Neuron (in vitro differentiated cells): ENCODE measurements around the gene RNF223.
"Not testable (repeated sequence)": the region's sequence is repeated elsewhere in the genome, so short reads cannot be mapped to it uniquely, and the experiment has no call there.

Experiments
- H2AFZ ChIP-seq: one replicate; pipeline ENCODE4 v1.6.1; 2013; ENCODE audit warnings: low read depth, mild to moderate bottlenecking, inconsistent platforms, low read length, moderate library complexity
- H3K27me3 ChIP-seq: one replicate; pipeline ENCODE4 v1.6.1; 2013; ENCODE audit warnings: low read length; ENCODE audit not compliant: insufficient read depth
- H3K36me3 ChIP-seq: one replicate; pipeline ENCODE4 v1.6.1; 2013; ENCODE audit warnings: low read length; ENCODE audit not compliant: insufficient read depth
- H3K4me1 ChIP-seq: one replicate; pipeline ENCODE4 v1.6.1; 2013; ENCODE audit warnings: low read length; ENCODE audit not compliant: insufficient read depth
- H3K4me3 ChIP-seq: 2 replicates; pipeline ENCODE4 v1.5.1; 2013; ENCODE audit warnings: mild to moderate bottlenecking, low read length, moderate library complexity
- H3K9me3 ChIP-seq: one replicate; pipeline ENCODE4 v1.6.1; 2013; ENCODE audit warnings: low read length

RNF223 gene

DNA sequence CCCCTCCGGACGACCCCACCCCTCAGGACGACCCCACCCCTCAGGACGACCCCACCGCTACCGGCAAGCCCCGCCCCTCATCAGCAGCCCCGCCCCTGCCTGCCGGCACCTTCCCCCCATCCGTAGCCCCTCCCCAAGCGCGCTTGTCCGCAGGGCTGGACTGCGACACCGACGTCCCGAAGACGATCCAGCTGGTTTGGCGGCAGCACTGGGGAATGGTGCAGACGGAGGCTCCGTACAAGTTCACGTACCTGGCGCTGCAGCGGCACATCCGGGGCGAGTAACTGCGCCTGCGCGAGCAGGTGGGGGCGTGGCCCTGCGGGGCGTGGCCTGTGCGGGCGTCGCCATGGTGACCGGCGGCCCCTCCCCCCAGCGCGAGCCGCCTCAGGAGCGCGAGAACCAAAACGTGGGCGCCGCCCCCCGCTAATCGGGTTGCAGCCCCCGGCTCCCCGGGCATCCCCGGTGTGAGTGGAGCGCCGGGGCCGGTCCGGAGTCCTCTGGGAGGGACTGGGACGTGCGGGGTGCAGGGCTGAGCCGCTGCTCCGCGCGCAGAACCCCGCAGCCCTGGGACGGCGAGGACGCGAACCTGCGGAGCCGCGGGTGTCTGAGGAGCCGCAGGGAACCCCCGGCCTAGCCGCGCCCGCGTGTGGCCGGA lies 4.9 kb downstream of the RNF223 start:
- Histone ChIP-seq H2AFZ (no peak overlapping the region), H3K4me3 (peak overlapping the region; percentile 49), H3K4me1 (peaks cover 22% of the 10 kb centered on the region), H3K36me3 (no peaks in the 10 kb centered on the region), H3K9me3 (no peaks in the 10 kb centered on the region), H3K27me3 (peaks cover 59% of the 10 kb centered on the region)

DNA sequence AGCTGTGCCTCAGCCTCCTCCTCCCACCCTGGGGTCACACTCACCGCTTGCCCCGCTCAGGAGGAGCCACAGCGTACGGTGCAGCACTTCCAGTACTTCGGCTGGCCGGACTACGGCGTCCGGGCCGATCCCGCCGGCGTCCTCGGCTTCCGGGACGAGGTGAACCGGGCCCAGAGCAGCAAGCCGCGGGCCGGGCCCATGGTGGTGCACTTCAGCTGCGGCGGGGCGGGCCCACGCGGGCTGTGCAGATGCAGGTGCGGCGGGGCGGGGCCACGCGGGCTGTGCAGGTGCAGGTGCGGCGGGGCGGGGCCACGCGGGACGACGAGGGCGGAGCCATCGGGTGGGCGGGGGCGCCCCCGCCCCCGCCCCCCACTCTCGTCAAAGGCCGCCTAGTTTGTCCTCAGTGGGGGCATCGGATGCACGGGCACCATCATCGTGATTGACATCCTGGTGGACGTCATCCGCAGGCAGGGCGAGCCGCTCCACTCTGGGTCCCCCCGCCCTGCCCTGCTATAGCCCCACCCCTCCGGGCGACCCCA lies 5.5 kb downstream of the RNF223 start:
- Histone ChIP-seq H3K4me3 (no peak overlapping the region), H3K9me3 (no peaks in the 10 kb centered on the region), H3K36me3 (no peaks in the 10 kb centered on the region), H3K27me3 (peaks cover 53% of the 10 kb centered on the region), H3K4me1 (peaks cover 26% of the 10 kb centered on the region), H2AFZ (no peak overlapping the region)

DNA sequence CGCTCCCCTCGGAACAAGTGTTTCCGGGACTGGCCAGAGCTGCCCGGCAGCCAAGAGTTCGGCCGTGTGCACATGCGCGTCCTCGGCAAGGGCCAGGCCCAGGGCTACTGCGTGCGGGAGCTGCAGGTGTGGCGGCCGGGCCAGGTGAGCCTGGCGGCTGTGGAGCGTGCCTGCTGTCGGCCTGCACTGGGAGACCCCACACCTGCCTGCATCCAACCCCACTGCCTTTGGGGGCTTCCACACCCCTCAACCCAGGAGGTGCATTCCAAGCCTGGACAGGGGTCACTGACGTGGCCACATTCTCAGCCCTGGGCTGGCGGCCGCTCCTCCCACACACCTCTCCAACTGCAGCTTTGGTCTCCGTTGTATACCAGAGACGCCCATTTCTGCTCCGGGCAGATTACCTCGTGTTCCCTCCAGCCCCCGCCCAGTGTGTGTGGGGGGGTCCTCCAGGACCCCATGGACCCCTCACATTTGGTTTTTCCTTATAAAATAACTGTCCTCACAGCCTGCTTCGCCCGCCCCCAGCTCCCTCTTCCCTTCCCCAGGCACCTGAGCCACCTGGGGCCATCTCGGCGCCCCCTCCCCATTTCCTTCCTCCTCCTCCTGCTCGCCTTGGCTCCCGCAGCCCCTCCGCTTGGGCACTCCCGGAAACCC lies 6.1 kb downstream of the RNF223 start:
- H3K9me3 ChIP-seq: no peaks in the 10 kb centered on the region
- H3K4me1 ChIP-seq: peaks cover 32% of the 10 kb centered on the region
- no peaks in the 10 kb centered on the region for H3K36me3 ChIP-seq
- H3K27me3 ChIP-seq: peaks cover 48% of the 10 kb centered on the region
- H2AFZ ChIP-seq: no peak overlapping the region
- no peak overlapping the region for H3K4me3 ChIP-seq

DNA sequence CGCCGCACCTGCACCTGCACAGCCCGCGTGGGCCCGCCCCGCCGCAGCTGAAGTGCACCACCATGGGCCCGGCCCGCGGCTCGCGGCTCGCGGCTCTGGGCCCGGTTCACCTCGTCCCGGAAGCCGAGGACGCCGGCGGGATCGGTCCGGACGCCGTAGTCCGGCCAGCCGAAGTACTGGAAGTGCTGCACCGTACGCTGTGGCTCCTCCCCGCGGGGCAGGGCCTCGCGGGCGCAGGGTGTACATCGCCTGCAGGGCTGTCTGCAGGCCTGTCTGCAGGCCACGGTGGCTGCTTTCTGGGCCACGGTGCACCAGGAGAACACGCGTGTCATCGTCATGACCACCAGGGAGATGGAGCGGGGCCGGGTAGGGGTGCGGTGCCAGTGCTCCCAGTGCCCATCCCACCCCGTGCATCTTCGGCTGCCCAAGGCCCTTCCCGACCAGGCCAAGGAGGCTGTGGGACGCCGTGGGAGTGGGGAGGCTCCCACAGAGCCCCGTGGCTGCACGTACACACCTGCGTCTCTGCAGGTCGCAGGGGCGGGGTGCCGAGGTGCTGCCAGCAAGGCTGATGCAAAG lies 6.7 kb downstream of the RNF223 start:
- H2AFZ ChIP-seq: no peak overlapping the region
- H3K27me3 ChIP-seq: peaks cover 47% of the 10 kb centered on the region
- H3K36me3 ChIP-seq: no peaks in the 10 kb centered on the region
- no peaks in the 10 kb centered on the region for H3K9me3 ChIP-seq
- peaks cover 38% of the 10 kb centered on the region for H3K4me1 ChIP-seq
- H3K4me3 ChIP-seq: no peak overlapping the region

DNA sequence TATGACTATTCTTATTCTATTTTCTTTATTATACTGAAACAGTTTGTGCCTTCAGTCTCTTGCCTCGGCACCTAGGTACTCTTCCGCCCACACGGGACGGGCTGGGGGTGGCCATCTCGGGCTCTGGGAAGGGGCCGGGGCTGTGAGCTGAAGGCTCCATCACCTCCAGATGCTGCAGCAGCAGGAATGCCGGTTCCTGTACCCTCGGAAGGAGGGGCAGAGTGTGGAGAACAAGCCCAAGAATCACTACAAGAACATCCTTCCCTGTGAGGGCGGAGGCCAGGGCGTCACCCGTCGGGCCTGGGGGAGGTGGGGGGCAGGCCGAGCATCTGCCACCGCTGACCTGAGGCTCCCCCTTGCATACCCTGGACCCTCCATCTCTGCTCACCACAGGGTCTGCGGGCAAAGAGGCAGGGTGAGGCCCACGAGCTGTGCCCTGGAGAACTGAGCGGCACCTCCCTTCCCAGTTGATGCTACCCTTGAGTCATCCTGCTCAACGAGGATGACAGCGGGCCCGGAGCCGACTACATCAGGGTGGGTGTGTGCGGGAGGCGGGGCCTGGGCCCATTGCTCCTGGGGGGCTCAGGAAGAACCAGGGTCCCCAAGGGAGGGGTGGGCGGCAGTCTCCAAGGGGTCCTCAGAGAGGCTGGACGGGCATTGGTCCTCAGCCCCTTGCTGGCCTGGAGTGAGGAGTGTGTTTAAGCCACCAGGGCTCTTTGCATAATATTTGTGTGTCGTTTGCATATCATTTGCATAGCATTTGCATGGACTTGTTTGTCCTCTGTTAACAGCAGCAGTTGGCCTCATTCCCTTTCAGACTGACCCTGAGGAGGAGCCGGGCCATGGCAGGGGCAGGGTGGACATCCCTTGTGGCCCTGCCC lies 7.5 kb downstream of the RNF223 start:
- Histone ChIP-seq H2AFZ (no peak overlapping the region), H3K9me3 (no peaks in the 10 kb centered on the region), H3K4me3 (no peak overlapping the region), H3K4me1 (peaks cover 41% of the 10 kb centered on the region), H3K27me3 (peaks cover 44% of the 10 kb centered on the region), H3K36me3 (no peaks in the 10 kb centered on the region)

DNA sequence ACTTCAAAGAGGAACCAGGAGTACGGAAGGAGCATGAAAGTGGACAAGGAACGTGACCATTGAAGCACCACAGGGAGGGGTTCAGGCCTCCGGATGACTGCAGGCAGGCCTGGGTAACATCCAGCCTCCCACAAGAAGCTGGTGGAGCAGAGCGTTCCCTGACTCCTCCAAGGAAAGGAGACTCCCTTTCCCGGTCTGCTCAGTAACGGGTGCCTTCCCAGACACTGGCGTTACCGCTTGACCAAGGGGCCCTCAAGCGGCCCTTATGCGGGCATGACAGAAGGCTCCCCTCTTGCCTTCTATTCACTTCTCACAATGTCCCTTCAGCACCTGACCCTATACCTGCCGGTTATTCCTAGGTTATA lies 8.2 kb downstream of the RNF223 start:
- not testable (repeated sequence) for H3K36me3 ChIP-seq, H3K9me3 ChIP-seq, H3K4me3 ChIP-seq, H2AFZ ChIP-seq
- peaks cover 45% of the 10 kb centered on the region for H3K27me3 ChIP-seq
- H3K4me1 ChIP-seq: peaks cover 39% of the 10 kb centered on the region

DNA sequence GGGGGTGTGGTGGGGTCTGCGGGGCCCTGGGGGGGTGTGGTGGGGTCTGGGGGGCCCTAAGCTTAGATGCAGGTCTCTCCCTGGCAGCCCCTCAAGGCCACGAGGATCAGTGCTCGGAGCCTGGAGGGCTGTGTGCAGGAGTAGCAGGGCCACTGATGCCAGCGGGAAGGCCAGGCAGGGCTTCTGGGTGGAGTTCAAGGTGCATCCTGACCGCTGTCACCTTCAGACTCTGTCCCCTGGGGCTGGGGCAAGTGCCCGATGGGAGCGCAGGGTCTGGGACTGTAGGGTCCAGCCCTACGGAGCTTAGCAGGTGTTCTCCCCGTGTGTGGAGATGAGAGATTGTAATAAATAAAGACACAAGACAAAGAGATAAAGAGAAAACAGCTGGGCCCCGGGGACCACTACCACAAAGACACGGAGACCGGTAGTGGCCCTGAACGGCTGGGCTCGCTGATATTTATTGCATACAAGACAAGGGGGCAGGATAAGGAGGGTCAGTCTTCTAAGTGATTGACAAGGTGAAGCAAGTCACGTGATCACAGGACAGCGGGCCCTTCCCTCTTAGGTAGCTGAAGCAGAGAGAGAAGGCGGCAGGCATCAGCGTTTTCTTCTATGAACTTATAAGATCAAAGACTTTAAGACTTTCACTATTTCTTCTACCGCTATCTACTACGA lies 8.7 kb downstream of the RNF223 start:
- Histone ChIP-seq H2AFZ (no peak overlapping the region), H3K4me1 (peaks cover 35% of the 10 kb centered on the region), H3K4me3 (no peak overlapping the region), H3K9me3 (no peaks in the 10 kb centered on the region), H3K27me3 (peaks cover 43% of the 10 kb centered on the region), H3K36me3 (no peaks in the 10 kb centered on the region)

DNA sequence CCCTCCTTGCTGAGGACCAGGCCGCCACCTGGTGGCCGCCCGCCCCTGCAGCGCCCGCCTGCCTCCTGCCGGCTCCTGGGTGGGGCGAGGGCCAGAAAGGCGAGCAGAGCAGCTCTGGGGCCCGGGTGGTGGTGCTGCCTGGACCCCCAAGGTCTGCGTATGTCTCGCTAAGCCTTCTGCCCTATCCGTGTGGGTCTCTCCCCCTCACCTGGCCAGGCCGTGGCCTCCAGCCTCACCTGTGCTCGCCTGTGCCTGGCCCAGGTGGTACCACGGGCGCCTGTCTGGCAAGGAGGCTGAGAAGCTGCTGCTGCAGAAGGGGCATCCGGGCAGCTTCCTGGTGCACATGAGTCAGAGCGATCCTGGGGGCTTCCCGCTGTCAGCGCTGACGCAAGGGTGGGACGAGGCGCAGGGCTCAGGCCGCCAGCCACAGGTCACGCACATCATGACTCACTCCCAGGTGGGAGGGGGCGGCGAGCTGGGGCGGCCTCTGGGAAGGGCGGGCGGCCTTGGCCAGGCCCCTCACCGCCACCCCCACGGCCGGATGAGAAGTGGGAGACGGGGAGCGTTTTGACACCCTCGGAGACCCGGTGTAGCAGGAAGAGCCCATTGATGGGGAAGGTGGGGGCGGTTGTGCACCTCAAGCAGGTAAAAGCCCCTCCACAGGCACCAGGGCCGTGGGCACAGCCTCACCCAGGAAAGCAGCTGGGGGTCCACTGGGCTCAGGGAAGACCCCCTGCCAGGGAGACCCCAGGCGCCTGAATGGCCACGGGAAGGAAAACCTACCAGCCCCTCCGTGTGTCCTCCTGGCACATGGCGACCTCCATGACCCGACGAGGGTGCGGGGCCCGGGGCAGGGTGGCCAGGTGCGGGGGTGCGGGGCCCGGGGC lies 9.9 kb downstream of the RNF223 start:
- H3K36me3 ChIP-seq: no peaks in the 10 kb centered on the region
- peaks cover 43% of the 10 kb centered on the region for H3K27me3 ChIP-seq
- H2AFZ ChIP-seq: no peak overlapping the region
- H3K9me3 ChIP-seq: no peaks in the 10 kb centered on the region
- H3K4me3 ChIP-seq: no peak overlapping the region
- peaks cover 29% of the 10 kb centered on the region for H3K4me1 ChIP-seq

DNA sequence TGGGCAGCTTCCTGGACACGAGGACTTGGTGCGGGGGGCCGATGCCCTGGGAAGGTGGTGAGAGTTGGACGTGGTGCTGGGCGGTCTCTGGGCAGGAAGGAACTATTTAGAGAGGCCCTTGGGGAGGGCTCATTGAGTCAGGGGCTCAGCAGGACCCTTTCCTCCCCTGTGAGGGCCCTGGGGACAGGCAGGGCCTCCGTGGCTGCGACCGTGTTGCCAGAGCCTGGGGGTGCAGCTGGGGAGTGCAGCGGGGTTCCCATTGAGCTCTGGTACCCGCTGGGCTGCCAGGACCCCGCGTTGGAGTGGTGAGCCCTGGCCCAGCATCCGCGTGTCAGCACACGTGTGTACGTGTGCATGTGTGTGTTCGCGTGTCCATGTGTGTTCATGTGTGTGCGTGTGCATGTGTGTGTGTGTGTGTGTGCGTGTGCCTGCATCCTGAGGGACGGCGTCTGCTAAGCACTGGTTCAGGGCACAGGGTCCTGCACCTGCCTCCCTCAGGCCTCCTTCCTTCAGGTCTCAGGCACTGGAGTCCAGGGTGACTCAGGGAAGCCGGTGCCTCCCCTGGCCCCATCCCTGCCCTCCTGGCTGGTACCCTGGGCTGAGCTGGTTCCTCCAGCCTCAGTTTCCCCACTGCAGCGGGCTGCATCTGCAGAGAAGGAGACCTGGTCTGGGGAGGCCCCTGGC lies 10.7 kb downstream of the RNF223 start:
- no peaks in the 10 kb centered on the region for H3K9me3 ChIP-seq
- peaks cover 47% of the 10 kb centered on the region for H3K27me3 ChIP-seq
- peaks cover 36% of the 10 kb centered on the region for H3K4me1 ChIP-seq
- H3K4me3 ChIP-seq: no peak overlapping the region
- no peaks in the 10 kb centered on the region for H3K36me3 ChIP-seq
- H2AFZ ChIP-seq: no peak overlapping the region

DNA sequence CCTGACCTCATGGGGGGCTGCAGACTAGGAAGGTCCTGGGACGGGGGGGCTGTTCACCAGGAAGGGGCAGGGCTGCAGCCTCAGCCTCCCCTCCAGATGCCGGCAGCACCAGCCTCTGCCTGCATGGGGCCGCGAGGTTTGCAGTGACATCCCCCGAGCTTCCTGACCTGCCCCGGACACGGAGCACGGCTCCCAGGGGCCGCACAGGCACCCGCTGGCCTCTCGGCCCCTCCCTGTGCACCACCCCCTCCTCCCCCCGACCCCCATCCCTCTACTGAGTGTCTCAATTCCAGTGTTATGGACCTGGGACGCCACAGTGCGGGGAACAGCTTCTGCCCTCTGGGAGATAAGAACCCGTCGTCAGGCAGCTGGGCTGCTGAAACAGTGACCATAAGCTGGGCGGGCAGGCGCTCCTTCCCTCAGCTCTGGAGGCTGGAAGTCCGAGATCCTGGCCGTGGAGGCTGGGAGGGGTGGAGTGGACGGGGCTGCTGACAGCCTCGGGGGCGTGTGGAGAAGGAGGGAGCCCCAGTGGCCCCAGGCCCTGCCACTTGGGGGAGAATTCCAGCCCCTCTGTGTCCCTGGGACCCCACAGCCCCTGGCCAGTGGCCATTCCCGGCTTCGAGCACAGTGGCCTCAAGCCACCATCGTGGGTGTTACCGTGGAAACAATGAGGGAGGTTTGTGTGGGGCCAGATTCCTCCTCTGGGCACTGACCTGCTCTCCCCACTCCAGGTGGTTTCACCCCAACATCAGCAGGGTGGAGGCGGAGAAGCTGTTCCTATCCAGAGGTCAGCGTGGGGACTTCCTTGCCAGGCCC lies 11.6 kb downstream of the RNF223 start:
- H2AFZ ChIP-seq: no peak overlapping the region
- H3K27me3 ChIP-seq: peaks cover 40% of the 10 kb centered on the region
- no peaks in the 10 kb centered on the region for H3K9me3 ChIP-seq
- H3K36me3 ChIP-seq: no peaks in the 10 kb centered on the region
- peaks cover 41% of the 10 kb centered on the region for H3K4me1 ChIP-seq
- no peak overlapping the region for H3K4me3 ChIP-seq
